OCI-LY1 (cell line): ENCODE data around the gene SERPINI1.

Experiments used
- CTCF ChIP-seq: fragments of 200-600 bp; sonication (generic), shearing (Covaris generic); IDR thresholded peaks from 2 replicates; pipeline ENCODE4 v1.5.1; 2017; ENCODE audit warnings: mild to moderate bottlenecking, antibody characterized with exemption, low read length, moderate library complexity, mixed read lengths
- EZH2 ChIP-seq: fragments of 200-600 bp; sonication (generic), shearing (Covaris generic); IDR thresholded peaks from 2 replicates; pipeline ENCODE4 v1.8.0; 2017; ENCODE audit warnings: borderline replicate concordance, mixed run types, mild to moderate bottlenecking, antibody characterized with exemption, low read length, moderate library complexity, mixed read lengths

- no peak for TF ChIP-seq EZH2
- TF ChIP-seq CTCF: no peak; the same call in 1 of the 2 replicates
These were observed 94.5 kb downstream of the SERPINI1 start for GRCh38 chr3:167830007-167830406.
